LoVo (cell line): ENCODE data around the gene CYGB.
A peak's percentile ranks its signal among the peaks of the same experiment; 100 is the strongest.

Experiments
- DNase-seq: peaks from one replicate; pipeline ENCODE4 v3.0.0-alpha.2; 2016; ENCODE audit warnings: low spot score

CYGB gene

DNA sequence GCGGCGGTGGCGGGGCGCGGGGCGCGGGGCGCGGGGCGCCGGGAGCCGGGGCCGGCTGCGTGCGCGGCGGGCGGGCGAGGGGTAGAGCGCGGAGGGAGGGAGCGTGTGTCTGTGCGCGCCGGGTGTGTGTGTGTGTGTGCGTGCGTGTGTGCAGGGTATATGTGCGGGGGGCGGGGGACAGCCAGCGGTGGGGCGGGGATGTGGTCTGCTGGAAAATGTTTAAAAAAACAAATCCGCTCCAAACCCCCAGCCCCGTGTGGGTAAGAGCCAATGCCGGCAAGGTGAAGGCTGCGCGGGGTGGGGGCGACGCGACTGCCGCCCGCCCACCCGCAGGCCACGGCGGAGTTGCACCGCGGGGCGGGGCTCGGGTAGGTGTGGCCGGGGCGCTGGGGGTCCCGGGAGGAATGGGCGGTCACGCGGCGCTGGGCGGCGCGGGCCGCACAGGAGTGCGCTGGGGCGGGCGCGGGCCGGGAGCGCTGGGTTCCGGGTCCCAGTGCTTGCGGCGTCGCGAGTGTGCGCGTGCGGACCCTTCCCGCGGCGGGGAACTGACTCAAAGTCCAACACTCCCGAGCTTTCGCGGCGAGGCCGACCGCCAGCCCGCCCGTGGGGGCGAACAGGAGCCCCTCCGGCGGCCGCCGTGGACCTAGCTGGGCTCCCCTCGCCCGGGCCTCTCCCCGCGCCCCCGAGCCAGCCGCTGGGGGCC, at the start of gene CYGB:
Gene CYGB (minus strand): TSS at position 132 of the 703 bp plus-strand sequence. CDS start 167 bp downstream, outside the sequence.
- no peak for DNase-seq

DNA sequence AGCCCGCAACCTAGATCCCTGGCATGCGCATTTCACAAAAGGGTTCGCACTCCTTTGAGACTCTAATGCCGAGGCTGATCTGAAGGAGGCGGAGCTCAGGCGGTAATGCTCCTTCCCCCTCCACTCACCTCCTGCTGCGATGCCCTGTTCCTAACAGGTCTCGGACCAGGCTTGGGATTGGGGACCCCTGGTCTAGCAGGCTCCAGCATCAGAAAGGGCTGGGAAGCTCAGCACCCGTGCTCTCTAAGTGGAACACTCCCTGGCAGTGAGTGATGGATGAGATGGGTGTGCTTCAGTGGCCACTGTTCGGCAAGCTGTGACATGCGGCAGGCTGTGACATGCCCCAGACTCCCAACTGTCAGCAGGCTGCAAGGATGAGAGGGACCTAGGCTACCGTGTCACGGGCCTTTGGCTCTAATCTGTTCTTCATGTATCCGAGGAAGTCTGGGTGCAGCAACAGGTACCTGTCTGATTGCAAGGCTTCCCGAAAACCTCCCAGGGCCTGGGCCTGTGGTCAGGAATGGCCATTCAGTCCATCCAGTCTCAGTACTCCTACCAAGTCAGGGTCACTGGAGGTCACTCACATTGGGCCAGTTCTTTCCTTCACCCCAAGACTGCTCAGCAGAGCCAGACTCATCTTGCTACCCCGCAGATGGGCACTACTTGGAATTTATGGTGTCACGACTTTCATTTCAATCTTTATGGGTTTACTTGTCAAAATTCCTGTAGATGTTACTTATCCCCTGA, 49.4 kb upstream of the CYGB start:
- no peak for DNase-seq

DNA sequence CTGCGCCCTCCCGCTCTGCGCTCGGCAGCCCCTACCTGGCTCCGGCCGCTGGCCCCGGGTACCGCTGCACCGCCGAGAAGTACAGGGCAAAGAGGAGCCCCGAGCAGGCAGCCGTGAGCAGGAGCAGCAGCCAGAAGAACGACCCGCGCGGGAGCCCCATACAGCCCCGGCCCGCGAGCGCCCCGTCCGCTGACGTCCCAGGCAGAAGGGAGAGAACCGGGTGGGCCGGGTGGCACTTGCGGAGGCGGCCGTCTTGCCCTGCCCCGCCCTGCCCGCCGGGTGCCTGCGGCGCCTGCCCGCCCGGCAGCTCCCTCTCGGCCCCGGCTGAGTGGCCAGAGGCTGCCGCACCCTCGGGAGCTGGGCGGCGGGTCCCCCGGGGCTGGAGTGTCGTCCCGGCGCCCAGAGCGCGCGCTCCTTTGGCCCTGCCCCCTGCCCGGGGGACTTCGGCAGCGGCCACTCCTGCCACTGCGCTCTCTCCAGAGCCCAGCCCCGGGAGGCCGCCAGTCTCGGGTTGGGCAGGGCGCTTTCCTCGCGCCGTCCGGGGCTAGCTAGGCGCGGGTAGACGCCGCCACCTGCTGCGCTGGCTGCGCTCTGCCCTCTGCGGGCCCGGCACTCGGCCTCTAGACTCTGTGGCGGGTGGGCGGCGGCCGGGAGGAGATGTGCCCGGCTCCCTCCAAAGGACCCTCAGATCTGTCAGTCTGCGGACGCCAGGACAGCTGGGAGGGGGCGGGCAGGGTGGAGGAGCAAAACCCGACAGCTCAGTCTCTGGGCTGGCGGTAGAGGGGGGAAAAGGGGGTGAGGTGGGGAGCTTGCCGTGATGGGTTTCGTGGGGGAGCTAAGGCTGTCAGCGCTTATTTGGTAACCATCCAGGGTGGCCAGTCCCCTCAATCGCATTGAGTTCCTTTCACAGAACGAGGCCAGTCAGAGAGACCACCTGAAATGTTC, 48.4 kb upstream of the CYGB start, which contains the start of gene ST6GALNAC2:
Gene ST6GALNAC2 (minus strand): TSS at position 212 of the 945 bp plus-strand sequence. CDS start 52 bp downstream, at position 160.
- peak; percentile 68 for DNase-seq

DNA sequence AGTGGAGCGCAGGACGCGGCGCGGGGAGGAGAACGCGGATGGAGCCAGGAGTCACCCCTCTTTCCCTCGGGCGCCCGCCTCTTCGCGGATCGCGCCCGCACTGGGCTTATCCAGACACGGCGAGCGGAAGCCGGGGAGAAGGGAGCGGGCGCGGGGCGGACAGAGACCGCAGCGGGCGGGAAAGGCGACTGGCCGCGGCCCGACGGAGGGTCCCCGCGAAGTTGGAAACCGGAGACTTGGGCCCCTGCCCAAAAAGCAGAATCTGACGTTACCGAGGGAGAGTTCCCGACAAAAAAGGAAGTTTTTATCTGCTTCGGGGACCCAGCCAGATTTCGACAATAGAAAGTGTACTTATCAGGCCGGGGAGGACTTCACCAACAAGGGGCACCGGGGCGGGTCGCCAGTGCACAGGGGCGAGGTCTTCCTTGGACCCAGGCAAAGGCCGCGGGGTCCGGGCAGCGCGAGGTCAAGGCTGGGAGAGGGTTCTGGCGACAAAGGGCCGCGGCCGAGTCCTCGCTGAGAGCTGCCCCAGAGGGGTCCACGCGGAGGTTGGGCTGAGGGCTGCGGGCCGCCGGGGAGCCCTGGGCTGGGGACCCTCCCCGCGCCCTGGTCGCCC, 47.6 kb upstream of the CYGB start:
- no peak for DNase-seq

DNA sequence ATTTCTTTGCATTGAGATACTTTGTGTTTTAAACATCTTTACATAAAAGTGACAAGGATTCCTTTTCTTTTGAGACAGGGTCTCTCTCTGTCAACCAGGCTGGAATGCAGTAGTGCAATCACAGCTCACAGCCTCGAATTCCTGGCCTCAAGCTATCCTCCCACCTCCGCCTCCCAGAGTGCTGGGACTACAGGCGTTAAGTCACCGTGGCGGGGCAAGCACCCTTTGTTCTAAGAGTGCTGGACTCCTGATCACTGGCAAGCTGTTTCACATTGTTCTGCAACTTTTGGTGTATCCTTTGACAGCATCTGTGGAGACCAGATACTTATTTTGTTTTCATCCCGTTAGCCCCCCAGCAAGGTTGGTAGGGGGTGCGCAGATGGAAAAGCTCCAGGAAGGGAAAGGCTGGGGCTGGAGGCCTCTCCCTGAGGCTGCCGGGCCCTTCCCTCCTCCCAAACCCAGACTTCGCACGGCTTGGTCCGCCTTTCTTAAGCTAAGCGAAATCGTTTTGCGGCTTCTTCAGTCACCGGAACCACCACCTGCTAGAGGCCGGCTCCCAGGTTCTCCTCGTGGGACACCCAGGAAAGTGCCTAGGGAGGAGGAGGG, 47.0 kb upstream of the CYGB start:
- no peak for DNase-seq

DNA sequence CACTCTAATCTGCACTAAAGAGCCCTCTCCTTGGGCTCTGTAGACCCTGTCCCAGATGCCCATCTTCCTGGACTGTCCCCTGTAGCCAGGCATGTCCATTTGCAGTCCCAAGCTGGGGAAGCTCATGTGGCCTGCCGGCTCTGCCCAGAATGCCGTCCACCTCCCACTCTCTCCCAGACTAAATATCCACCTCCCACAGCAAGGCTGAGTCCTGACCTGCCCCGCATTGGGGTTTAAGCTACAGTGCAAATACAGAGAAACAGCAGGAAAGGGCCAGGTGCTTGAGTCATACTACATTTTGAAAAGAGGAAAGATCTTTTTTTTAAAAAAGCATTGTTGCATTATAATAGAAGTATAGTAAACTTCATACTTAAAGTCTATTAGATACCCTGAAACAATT, 45.2 kb upstream of the CYGB start:
- no peak for DNase-seq

DNA sequence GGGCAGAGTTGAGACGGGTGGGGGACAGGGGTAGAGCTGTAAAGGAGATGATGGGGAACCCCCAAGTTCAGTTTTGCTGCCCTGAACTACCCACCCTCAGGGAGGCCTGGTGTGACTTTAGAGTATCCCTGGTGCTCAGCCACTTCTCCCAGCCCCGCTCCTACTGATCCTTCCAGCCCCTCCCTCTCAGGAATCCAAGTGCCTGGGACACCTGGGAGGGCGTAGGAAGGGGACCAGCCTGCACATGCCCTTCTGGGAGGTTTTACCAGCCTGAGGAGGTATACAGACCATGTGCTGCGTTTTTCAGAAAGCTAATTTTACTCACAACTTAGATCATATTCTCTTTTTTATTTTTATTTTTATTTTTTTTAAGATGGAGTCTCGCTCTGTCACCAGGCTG, 44.0 kb upstream of the CYGB start:
- DNase-seq = no peak

DNA sequence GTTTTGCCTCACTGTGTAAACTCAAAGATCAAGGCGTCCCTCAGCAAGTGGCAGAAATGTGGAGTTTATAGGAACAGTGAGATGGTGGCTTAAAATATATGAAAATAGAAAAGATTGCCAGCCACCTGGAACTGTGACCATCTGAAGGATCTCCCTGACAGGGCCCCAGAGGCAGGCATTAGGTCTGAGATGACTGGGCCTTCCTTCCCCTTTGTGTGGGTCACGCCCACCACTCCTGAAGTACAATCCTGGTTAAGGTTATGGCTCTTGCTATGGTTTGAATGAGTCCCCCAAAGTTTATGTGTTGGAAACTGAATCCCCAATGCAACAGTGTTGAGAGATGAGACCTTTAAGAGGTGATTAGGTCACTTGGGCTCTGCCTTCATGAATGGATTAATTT, 41.8 kb upstream of the CYGB start:
- no peak for DNase-seq

DNA sequence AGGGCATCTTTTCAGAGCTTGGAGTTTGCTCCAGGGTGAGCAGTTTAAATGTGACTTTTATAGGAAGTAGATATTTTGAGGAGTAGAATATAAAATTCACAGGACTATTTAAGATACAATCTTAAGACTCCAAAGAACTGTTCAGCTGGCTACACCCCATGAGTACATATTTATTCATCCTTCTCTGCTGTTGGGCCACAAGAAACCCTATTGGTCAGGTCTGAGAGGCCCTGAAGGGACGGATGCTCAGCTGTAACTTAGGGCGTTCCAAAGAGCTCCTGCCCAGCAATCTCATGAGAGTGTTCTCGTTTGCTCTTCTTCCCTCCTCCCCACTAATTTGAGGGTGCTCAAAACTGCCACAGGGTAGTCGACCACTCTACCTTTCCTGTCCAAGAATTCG, 40.9 kb upstream of the CYGB start:
- no peak for DNase-seq

DNA sequence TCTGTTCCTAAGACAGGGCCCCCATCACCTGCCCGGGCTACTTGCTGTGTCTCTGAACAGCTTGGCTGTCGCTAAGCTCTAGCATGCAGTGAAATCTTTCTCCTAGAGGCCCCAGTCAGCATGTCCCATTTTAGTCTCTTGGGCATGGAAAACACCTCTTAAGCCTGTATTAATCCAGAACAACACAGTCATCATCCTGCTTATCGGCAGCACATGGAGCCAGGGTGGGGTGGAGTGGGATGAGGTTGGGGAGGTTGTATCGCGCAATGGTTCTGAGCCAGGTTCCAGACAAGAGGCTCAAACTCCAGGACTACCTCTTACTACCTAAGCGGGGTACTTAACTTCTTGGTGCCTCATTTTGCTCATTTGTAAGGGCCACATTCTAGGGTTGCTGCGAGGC, 40.4 kb upstream of the CYGB start:
- no peak for DNase-seq

DNA sequence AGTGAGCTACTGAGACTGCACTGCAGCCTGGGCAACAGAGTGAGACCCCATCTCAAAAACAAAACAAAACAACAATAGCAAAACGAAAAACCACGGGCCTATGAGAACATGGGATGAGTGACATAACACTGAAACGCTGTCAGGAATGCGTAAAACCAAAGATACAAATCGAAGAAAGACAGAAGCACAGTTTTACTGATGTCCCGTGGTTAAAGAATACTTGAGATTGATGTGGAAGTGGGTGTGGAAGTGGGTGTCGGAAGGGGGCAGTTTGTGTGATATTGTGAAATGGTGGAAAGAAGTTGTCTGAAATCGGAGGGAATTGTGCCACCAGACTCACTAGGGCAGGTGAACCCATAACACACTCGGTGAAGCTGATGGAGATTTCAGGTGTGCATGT, 38.7 kb upstream of the CYGB start:
- DNase-seq = no peak

DNA sequence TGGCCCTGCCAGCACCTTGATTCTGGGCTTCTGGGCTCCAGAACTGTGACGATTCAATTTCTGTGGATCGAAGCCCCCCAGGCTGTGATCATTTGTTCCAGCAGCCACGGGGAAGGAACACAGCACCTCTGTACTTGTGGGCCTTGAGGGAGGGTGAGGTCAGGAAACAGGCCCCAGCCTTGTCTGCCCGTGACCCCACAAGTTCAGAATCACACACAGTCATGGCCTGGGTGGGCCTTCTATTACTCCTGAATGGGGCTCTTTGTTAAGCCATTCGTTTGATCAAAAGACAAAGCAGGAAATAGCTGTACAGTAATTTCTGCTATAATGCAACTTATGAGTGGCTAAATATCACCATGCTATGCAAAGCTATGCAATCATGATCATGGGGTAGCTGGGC, 38.1 kb upstream of the CYGB start:
- DNase-seq = no peak

DNA sequence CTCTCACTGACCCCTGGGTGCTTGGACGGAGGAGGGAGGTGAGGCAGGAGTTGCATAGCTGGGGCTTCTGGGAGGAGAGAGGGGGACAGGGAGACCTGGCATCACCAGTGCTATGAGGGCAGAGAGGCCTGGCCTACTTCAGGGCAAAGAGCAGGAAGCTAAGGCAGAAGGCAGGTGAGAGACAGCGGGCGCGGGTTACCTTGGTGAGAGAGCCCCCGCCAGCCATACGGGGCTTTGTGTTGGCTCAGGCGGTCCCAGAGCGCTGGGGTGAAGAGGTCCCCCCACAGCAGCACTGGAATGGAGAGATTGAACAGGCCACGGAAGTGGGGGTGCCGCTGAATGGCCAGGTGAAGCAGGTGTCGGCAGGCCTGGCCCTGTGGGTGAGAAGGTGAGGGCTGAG, 36.7 kb upstream of the CYGB start:
- no peak for DNase-seq

DNA sequence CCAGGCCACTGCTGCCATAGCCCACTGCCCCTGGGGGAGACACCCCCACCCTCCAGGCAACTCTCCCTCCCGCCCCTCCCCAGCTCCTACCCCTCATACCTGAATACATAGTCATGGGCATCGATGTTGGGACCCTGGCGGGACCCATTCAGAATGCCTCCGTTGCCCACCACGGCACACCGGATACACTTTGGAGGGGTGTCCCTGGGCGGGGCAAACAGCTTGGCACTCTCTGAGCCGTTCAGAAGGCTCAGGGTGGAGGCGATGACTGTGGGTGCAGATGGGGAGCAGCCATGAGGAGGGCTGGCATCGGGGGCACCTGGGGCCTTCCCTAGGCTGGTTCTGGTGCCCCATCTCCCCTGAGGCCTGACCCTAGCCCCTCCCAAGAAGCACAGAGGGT, 35.6 kb upstream of the CYGB start:
- DNase-seq = no peak

DNA sequence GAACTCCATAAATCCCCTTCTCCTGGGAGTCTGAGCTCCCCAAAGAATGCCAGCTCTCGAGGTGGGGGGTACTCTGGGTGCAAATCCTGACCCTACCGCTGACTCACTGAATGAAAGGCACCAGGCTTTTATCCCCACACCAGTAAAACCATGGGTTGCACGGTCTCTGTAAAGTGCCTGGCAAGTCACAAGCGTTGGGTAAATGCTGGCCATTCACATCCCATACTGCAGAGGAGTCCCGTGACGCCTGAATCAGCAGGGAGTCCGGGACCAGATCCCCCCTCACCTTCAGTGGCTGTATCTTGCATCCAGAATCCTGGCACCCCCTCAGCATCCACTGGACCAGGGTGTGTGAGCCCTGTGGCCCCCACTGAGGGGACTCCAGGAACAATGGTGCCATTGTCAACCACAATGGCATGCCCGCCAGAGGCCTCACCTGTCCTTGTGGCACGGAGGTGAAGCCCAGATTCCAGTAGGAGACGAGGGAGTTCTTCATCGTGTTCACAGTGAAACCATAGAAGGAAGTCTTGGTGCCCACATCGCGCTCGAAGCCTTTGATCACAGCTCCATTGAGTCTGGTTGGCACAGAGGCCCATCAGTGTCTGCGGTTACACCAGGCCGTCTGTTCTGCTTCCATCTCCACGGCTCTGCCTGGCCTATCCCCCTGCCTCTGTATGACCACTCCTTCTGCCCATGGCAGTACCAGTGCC, 34.8 kb upstream of the CYGB start:
- no peak for DNase-seq

DNA sequence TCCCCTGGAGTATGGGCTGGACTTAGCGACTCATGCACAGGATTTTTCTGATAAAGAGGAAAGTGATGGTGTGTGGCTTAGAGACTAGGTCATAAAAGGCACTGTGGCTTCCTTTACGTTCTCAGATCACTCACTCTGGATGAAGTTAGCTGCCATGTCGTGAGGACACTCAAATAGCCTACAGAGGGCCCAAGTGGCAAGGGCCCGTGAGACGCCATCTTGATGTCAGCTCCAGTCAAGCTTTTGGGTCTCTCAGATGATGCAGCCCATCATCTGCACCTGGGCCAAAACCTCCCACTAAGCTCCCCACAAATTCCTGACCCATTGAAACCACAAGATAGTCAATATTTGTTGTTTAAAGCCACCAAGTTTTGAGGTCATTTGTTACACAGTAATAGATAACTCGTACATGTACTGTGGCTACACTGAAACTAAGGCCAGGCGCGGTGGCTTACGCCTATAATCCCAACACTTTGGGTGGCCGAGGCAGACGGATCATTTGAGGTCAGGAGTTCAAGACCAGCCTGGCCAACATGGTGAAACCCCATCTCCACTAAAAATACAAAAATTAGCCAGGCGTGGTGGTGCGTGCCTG, 33.5 kb upstream of the CYGB start:
- DNase-seq = no peak

DNA sequence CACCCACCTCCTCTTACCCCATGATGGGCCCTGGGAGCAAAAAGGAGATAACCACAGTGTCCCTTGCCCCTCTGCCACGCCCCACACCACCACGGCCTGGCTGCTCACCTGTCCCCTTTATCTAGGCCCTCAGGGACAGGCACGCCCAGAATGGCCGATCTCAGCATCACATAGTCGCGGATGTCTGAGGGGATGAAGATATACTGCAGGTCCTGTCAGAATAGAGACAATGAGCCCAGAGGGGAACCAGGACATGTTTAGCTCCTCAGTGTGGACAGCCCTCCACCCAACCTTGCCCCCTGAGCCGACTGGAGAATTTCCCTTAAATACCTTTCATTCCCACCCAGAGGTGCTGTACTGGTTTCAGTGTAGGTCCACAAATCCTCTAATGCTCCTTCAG, 32.9 kb upstream of the CYGB start:
- DNase-seq = no peak

DNA sequence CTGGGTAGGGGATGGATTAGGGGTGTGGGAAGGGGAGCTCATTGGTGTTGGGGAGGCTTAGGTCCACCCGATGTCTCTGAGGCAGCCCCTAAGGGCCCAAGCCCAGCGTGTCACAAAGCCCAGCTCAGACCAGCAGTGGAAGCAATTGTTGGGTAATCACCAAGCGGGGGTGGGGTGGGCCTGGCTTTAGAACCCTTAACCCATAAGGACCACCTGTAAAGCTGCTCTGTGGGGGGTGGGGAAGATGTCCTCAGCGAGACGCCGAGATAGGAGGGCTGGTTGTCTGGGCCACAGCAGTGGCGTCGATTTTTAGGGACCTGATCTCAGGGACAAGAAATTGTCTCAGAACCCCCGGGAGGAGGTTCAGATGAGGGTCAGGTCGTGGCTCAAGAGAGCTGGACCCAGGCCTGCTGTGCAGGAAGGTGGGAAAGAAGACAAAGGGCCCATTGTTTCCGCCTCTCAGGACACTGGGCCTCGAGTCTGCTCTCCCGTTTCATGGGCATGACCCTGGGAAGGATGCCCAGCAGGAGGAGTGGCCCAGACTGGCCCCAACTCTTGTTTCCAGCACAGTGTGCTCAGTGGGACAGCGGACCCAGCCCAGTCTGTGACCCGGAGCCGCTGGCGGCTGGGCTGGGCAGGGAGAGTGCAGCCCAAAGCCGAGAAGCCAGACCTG, 32.2 kb upstream of the CYGB start:
- no peak for DNase-seq

DNA sequence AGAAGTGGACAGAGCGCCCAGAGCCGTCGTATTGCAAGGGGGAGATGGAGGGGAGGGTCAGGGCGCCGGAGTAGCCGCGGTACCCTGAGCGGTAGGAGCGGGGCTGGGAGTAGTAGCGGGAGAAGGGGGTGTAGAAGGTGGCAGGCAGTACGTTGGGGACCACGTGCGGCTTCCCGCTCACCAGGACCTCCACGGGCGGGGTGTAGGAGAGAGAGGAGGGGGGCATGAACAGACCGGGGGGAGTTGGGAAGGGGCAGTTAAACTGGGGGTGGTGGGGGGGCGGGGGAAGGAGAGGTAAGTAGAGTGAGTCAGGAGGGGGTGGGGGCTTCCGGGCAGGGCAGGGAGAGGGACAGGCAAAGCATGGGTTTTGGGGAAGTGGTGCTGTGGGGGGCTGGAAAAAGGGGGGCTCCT, 31.3 kb upstream of the CYGB start:
- no peak for DNase-seq
